GM12892 (cell line): ENCODE results near the gene IGFBP7.

Experiments used
- DNase-seq: peaks from one replicate; pipeline ENCODE4 v3.0.0; 2011; ENCODE audit not compliant: insufficient read length
- FAIRE-seq: peaks from 2 replicates; lab custom pipeline; 2011; peaks lifted over from hg19 to GRCh38; lab: Jason Lieb, UNC
- POLR2A ChIP-seq: IDR thresholded peaks from 2 replicates; pipeline ENCODE4 v1.6.1; 2011; ENCODE audit warnings: low read depth, low read length, control low read depth
- POLR2AphosphoS5 ChIP-seq: IDR thresholded peaks from 2 replicates; pipeline ENCODE4 v1.6.1; 2011; ENCODE audit warnings: low read depth, low read length, control low read depth
- TAF1 ChIP-seq: IDR thresholded peaks from 2 replicates; pipeline ENCODE4 v1.6.1; 2011; ENCODE audit warnings: low read depth, mild to moderate bottlenecking, control low read depth, low read length, borderline replicate concordance

IGFBP7 gene

GRCh38 chr4:57124145-57124544, 14.0 kb upstream of the IGFBP7 start:
- FAIRE-seq (no peak), DNase-seq (no peak)
- TF ChIP-seq TAF1 (no peak), POLR2AphosphoS5 (no peak), POLR2A (no peak)

GRCh38 chr4:57122959-57123358, 12.8 kb upstream of the IGFBP7 start:
- no peak for FAIRE-seq

GRCh38 chr4:57119054-57119651, 9.0 kb upstream of the IGFBP7 start:
- no peak for DNase-seq
- FAIRE-seq: no peak
- TF ChIP-seq POLR2A (no peak), TAF1 (no peak), POLR2AphosphoS5 (no peak)

More at GRCh38 chr4:57122959-57123358, 12.8 kb upstream of the IGFBP7 start:
- DNase-seq: no peak
- TF ChIP-seq TAF1 (no peak), POLR2AphosphoS5 (no peak), POLR2A (no peak)

- no peak for FAIRE-seq
Measured at GRCh38 chr4:57117491-57117890, 7.3 kb upstream of the IGFBP7 start.

GRCh38 chr4:57116245-57116644, 6.1 kb upstream of the IGFBP7 start:
- TF ChIP-seq TAF1: no peak
- DNase-seq (no peak), FAIRE-seq (no peak)

More at GRCh38 chr4:57117491-57117890, 7.3 kb upstream of the IGFBP7 start:
- no peak for DNase-seq
- TF ChIP-seq TAF1: no peak
- TF ChIP-seq POLR2A: no peak
- TF ChIP-seq POLR2AphosphoS5: no peak

- FAIRE-seq (no peak), DNase-seq (no peak)
- TF ChIP-seq POLR2A: no peak
- TF ChIP-seq TAF1: no peak
- TF ChIP-seq POLR2AphosphoS5: no peak
Measured at GRCh38 chr4:57114973-57115372, 4.8 kb upstream of the IGFBP7 start.

- DNase-seq (no peak), FAIRE-seq (no peak)
- no peak for TF ChIP-seq TAF1
- TF ChIP-seq POLR2A: no peak
- TF ChIP-seq POLR2AphosphoS5: no peak
Measured at GRCh38 chr4:57113870-57114269, 3.7 kb upstream of the IGFBP7 start.

GRCh38 chr4:57110640-57111511, 691 bp upstream of the IGFBP7 start:
- FAIRE-seq: no peak
- no peak for TF ChIP-seq TAF1
- TF ChIP-seq POLR2A: no peak
- no peak for TF ChIP-seq POLR2AphosphoS5
- peak; percentile 19 for DNase-seq

- DNase-seq: no peak
- TF ChIP-seq POLR2AphosphoS5 (no peak), POLR2A (no peak), TAF1 (no peak)
- FAIRE-seq: no peak
Measured at GRCh38 chr4:57109411-57109846, 756 bp downstream of the IGFBP7 start.

- DNase-seq (no peak), FAIRE-seq (no peak)
- TF ChIP-seq POLR2A: no peak
- no peak for TF ChIP-seq TAF1
Measured at GRCh38 chr4:57106181-57106580, 4.0 kb downstream of the IGFBP7 start.

GRCh38 chr4:57104706-57105560, 5.3 kb downstream of the IGFBP7 start:
- TF ChIP-seq POLR2A: no peak
- TF ChIP-seq POLR2AphosphoS5: no peak
- no peak for TF ChIP-seq TAF1
- FAIRE-seq (no peak), DNase-seq (no peak)
